ENCODE measurements around the gene MCM3.

MCM3 gene

DNA sequence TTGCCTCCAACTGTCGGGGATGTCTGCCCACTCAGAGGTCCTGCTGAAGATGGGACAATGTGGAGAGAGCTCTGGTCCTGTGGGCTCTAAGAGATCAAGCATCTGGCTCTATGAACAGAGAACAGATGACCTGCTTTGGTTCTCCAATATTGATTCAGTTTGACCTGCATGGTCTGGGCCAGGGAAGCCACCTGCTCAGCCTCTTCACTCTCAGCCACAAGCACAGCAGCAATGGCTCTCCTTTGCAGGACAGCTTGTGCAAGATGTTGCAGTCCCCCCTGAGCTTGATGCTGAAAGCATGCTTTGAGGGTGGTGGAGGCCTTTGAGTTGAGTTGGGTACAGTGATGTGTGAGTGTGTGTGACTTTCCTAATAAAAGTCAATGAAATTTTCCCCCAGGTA lies 18.6 kb upstream of the MCM3 start:
- DNase-seq (ENCODE audit: low read depth), result no peak

DNA sequence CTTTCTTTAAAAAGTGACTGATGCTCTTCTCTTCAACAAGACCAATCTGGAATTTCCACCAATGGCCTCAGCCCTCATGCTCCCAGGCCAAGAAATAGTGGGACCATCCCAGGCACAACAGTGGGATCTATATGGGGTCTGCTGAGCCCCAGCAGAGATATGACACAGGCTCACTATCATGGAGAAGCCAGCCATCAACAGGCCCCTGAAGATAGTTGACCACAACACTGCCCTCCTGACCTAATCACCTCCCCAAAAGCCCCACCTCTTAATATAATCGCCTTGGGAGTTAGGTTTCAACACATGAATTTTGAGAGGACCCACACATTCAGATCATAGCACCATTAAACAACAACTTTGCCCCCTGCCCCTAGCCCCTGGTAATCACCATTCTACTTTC lies 16.8 kb upstream of the MCM3 start:
- no peak for DNase-seq (ENCODE audit: low read depth)

DNA sequence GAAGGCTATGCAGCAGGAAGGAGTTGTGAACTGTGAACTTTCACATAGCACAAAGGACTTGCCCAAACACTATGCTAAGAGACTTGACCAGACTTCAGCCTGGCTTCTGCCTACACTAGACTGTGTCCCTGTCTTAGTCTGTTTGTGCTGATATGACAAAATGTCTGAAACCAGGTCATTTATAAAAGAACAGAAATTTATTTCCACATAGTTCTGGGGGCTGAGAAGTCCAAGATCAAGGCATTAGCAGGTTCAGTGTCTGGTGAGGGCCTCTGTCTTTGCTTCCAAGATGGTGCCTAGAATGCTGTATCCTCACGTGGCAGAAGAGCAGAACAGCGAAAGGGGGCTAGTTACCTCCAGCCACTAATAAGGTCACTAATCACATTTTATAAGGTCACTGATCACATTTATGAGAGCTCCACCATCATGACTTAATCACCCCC lies 16.0 kb upstream of the MCM3 start:
- DNase-seq (ENCODE audit: low read depth), result no peak

DNA sequence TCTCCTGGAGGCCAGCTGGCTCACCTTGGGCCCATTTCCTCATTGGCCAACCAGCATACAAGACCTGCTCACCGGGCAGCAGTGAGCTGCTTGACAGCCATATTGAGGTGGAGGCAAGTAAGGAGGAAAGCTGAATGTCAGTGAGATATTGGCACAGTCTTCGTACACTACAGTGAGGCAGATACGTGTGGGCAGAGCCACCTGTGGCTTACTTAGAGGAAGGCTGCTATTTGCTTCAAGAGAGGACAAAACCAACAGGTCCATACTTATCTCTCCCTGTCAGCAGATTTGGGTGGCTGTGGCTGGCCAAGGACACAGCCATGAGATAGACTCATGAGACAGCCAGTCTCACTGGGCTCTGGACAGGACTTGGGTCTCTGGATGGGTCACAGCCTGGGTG lies 15.1 kb upstream of the MCM3 start:
- DNase-seq (ENCODE audit: low read depth), result no peak

DNA sequence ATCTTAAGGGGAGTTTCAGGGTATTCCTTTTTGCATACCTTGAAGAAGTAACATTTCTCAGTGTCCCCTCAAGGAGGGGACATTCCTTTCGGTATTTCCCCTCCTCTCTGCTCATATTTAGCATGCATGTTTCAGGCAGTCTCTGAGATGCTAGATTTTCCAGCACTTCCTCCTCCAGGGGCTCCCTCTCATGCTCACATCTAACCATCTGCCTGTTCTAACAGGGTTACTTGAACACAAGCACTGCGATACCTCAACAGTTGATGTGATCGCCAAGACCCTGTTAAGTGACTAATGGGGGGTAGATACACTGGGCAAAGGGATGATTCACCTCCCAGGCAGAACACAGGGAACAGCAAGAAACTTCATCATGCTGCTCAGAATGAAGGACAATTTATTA lies 12.9 kb upstream of the MCM3 start:
- no peak for DNase-seq (ENCODE audit: low read depth)

DNA sequence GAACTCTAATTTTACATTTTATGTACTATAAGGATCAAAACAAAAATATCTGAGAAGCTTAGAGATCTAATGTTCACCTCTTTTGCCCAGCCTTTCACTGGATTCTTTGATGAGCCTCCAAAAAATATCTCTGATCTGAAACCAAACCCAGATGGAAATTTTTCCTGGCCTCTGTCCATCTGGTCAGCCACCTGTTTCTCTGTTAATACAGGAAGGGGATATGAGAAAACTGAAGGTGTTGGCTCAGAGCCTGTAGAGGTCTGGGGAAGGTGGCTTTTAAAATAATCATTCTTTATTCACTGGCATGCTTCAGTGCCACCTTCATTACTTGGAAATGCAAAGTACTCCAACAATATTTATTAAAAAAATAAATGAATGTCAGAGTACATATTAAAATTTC lies 8.5 kb upstream of the MCM3 start:
- DNase-seq (ENCODE audit: low read depth), result no peak

DNA sequence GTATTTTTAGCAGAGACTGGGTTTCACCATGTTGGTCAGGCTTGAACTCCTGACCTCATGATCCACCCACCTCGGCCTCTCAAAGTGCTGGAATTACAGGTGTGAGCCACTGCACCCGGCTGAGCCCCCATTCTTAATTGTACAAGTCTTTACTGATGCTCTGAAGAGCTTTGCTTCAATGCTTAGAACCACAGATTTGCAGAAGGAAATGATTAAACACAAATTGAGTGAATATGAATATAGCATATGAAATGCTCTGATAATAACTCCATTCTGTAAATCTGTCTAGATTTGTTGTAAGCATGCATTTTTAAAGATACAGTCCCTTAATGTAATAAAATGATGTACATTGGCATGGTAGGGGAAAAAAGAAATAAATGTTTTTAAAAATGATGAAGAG lies 4.3 kb upstream of the MCM3 start:
- DNase-seq (ENCODE audit: low read depth), result no peak

DNA sequence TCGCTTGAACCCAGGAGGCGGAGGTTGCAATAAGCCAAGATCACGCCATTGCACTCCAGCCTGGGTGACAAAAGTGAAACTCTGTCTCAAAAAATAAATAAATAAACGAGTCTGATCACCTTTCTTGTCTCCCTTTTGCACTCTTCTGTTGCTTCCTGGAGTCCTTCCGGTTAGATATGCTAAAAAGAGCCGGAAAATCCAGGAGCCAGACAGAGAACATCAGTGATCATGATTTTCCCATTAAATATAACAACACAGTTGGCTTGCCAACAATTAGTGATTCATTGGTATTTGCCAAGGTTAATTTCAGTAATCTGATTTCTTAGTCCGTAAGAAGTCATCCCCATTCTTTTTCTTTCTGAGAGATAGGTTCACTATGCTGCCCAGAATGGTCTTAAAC lies 3.7 kb upstream of the MCM3 start:
- DNase-seq (ENCODE audit: low read depth), result no peak

DNA sequence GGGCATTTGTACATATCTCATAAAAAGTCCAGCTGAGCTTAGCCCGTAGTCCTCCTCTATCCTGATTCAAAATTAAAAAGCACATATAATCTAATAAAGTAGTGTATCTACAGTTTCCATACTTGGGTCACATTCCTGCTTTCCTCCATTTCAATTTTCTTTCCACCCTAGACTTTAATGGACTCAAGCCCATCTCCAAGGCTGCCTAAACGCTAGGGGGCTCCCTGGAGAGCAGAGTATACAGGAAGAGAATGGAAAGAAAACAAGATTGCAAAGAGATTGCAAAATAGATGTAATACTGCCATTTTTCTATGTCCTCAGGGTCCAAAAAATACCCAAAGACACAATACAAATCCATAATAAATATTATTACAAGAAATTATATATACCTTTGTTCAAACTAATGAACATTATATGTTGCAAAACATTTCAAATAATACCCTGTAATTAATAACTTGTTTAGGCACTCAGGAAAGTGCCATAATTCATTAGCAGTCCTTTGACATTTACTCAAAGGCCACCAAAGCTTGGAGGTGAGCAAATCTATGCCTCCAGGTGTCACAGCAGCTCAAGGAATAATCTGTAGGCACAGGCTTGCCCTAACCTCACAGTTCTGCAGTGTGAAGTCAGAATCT lies 2.4 kb upstream of the MCM3 start:
- peak; percentile 20 for DNase-seq (ENCODE audit: low read depth)

DNA sequence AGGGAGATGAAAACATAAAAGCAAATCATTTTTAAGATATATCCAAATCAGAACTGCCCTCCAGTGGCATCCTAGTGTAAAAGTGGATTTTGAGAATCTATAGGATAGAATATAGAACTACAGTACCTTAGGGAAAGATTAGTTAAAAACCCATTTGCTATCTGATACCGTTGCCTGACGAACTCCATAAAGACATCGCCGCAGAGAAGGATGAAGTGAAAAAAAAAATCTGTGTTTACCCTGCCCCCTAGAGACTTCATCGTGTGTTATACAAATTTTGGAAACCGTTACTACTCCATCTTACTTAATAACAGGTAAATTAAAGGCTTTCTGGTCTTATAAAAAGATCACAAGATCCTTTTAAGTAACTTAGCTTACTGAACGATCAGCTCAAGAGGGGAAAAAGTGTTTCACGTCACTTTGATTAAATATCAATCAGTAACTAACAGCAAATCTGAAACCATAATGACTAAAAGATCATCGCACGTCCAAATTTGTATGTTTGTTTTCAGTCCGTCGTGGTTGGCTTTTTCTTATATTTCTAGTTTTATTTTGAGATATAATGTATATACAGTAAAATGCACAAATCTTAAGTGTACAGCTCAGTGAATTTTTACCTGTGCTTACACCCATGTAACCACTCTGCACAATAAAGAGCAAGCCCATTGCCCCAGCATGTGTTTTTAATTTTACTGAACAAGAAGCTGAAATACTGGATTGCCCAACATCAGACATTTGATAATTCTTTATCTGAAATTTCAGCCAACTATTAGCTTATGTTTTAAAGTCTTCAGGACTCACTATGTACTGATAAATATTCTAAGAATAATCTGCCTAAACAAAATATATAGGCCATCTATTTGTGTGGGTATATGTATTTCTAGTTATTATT lies 881 bp upstream of the MCM3 start:
- DNase-seq (ENCODE audit: low read depth), result no peak

DNA sequence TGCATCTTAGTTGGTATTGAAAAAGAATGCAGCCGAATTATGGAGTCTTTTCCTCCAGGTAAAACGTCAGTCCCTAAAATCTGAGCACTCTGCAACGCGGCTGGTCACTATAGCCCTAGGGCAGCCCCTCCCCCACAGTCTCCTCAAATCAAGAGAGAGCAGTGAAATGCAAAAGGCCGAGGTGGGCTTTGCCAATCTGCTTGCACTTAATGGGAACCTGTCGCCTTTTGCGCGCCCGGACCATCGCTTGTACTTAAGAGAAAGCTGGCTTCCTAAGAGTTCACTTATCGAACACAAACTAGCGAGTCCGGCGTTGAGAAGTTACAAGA lies 447 bp downstream of the MCM3 start:
- DNase-seq (ENCODE audit: low read depth), result no peak

DNA sequence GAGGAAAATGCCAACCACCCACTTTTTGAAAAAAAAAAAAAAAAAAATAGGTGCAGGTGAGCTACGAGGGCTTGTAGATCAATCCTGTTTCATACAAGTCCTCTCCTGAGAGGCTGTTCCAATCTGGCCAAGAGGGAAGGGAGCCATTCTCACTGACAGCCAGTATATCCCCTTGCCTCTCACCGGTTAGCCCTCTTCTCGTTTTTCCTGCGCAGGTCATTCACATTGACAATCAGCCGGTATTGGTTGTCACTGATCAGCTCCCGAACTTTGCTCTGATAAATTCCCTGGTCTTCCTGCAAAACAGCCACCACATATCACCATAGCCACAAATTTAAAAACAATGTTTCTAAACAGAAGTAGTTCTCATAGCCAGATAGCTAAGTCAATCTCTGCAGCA lies 1.4 kb downstream of the MCM3 start:
- no peak for DNase-seq (ENCODE audit: low read depth)

DNA sequence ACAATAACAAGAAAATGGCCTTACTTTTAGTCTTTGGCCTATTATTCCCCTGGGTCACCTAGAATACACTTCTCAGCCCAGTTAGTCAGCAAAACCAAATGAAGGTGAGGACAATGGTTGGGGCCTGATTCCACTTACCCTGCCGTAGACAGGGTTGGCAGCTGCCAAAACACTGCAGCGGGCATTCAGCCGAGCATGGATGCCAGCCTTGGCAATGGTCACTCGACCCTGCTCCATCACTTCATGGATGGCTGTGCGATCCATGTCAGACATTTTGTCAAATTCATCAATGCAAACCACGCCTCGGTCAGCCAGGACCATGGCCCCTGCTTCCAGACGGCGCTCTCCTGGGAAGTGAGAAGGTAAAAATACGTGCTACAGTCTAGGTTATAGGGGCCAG lies 8.4 kb downstream of the MCM3 start:
- no peak for DNase-seq (ENCODE audit: low read depth)

DNA sequence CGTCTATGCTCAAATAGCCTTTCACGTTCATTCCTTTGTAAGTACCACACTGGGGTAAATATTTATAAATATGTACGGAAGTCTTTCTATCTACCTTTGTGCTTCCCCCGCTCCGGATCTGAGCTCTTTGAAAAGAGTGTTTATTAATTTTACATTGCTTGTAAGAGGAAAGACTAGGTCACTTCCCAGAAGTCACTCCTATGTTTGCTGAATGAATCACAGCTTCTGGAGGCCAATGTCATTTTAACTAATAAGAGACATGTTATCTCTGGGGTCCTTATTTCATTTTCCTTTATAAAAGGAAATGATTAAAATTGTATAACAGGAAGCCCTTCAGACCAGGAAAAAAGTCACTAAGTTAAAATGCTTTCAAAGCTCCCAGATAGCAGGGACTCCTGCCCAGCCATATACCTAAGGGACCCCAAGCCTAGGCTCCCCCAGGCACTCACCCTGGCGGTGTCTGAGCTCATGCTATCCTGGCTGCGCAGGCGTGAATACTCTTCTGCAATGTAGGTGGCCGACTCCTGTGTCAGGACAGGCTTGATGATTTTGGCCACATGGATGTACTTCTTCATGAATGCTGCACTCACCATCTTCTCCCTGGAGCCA lies 12.6 kb downstream of the MCM3 start:
- no peak for DNase-seq (ENCODE audit: low read depth)

DNA sequence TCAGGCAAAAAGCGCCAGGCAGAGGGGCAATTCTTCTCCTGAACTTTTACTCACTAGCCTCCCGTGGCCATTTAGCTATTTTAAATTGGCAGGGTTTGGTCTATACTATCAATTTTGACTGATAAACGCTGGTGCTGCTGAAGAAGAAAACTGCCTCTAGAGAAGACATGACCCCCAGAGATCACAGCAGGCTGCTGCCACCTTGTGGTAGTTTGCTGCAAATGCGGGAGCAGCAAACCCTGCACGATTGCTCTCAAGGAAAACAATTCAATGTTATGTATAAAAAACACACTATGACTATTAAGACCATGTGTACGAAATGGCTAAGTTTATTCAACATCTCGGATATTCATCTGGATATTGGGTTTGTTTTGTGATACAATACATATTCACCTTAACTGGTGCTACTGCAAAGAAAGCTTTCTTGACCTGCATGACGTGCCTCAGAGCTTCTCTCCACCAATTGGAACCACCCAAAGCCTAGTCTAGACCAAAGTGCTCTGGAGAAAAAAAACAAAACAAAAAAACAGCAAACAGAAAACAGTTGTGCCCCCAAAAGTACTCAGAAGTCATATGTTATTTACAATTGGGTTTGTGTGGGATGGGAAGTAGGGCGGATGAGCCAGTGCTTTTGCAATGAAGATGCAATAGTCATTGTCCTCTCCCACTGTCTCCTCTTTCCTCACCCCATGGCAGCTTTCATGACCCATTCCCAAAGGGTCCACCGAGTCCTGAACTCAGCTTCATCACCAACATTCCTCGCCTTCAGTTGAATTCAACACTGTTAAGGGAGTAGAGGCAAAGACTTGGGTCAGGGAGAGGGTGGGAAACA lies 20.6 kb downstream of the MCM3 start:
- peak; percentile 30 for DNase-seq (ENCODE audit: low read depth)

DNA sequence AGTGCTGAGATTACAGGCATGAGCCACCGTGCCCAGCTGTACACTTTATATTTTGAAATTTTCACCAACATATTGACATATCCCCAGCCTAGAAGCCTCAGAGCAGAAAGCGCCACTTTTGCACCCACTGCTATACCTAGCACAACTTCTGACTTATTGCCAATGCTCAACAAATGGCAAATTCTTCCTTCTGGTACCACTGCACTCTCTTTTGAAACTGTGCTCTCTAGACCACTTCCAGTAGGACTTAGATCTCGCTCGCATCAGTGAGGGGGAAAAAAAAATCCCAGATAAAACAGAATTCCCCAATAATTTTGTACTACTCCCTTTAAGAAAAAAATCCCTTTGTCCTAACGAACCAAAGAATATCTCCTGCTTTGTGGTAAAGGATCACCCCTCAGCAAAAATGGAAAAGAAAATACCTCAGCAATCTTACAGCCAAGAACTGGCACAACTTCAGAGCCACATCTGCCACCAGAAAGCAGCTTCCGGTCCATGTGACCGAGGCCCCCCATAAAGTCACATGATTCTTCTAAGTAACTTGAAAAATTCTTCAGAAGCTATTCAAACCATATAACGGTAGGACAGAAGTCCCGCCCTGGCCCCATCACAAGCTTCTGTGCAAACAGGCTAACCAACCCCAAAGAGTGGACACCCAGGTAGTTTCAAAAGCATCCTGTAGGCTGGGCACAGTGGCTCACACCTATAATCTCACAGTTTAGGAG lies 21.8 kb downstream of the MCM3 start:
- no peak for DNase-seq (ENCODE audit: low read depth)

DNA sequence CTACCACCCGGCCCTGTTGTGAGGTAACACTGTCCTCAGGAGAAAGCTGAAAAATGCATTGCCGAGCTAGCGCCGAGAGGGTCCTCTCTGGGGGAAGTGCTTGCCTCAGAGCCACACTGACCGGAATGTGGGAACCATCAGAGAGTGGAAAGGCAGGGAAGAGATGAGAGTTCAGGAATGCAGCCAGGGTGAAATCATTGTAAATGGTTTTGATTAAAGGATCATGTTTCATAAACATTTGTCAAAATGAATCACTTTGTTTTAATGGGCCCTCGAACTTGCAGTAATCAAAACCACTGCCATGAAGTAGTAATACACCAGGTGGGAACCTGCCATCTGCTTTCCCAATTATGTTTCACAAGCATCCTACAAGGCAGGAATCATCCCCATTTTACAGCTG lies 23.3 kb downstream of the MCM3 start:
- DNase-seq (ENCODE audit: low read depth), result no peak

DNA sequence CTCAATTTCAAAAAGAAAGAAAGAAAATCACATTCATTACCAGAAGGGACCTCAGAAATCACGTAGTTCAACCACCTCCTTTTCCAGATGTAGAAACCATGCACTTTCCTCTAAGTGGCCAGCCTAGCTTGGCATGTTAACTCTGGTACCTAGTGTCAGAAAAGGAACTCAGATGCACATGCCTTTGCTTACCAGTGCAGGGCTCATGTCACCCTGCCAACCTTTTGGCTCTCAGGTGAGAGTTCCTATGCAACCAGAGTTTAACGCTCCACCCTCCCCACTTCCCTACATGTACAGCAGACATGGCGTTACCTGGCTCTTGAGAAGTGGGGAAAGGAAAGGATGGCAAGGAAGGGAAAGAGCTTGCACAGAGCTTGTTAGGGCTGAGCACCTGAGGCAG lies 23.9 kb downstream of the MCM3 start:
- no peak for DNase-seq (ENCODE audit: low read depth)

DNA sequence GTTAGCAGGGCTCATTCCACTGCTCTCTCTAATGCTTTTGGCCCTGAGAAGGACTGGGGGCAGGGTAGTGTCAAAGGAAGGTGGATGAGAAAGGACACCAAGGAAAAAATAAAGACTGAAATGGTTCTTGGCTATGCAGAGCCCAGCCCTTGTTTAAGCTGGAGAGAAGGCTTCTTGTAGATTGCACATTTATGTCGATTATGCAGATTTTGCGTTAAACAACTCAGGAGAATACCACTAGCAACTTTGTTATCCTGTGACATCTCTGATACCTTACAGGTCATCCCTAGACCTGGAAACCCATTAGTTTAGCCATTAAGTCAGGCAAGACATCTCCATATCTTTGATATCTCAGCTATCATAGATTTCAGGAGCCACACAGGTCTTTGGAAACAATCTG lies 29.1 kb downstream of the MCM3 start:
- no peak for DNase-seq (ENCODE audit: low read depth)

DNA sequence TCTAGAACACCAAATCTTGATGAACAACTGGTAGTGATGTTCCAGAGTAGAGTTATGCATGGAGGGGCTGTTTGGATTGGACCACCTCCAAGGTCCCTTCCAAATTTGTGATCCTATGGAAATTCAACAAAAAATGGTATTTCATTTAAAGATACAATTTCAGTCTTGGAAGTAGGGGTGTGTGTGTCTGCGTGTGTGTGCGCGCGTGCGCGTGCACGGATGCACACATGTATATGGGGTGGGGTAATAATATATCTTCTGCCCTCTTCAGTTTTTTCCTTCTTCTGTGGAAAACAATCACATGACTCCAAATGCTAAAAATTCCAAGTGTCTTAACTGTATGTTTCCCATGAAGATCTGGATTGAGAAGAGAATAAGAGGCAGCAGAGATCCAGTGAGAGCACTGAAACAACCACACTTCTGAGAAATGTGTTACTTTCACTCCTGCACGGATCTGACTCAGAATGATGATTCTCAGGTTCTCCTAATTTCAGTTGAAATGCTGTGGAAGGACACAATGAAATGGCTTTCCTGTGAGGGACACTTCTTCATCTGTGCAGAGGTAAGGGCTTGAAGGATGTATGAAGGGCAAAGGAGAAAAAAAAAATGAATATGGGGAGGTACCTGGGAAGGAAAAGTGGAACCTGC lies 29.7 kb downstream of the MCM3 start:
- DNase-seq (ENCODE audit: low read depth), result no peak

DNA sequence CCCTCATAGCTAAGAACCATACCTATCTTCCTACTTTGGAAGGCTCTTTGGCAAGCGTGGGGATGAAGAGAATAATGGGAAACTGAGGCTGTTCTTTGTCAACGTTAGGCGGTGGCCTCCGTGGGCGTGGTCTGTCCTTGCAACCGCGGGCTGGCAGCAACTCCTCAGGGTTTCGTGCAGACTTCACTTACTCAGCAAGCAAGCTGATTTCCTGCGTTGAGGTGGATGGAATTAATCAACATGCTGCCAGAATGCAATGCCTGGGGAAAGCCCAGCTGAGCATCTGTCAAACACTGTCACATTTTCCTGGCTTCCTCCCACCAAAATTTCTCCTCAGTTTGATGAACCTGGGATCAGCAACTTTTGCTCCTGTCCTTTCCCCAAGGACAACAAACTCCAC lies 31.0 kb downstream of the MCM3 start:
- no peak for DNase-seq (ENCODE audit: low read depth)
